Measurements from ENCODE around the gene TOGARAM2.

Gene TOGARAM2

GRCh38 chr2:29064346-29064715 lies 83.2 kb downstream of the TOGARAM2 start:
- in situ Hi-C loops (cut with HindIII; ENCODE audit: low sequenced_read_pairs), result no loop called here
- TF ChIP-seq CTCF (IDR thresholded peaks at IDR 0.05; ENCODE audit: low read depth, low read length), result no peak
- no peak for DNase-seq (ENCODE audit: low read depth, low spot score)
- H3K4me3 ChIP-seq (ENCODE audit: low read depth, low read length), result no peak overlapping the region

GRCh38 chr2:29064746-29065067 lies 83.6 kb downstream of the TOGARAM2 start:
- in situ Hi-C loops (cut with HindIII; ENCODE audit: low sequenced_read_pairs), result no loop called here
- no peak overlapping the region for H3K4me3 ChIP-seq (ENCODE audit: low read depth, low read length)
- no peak for DNase-seq (ENCODE audit: low read depth, low spot score)
- no peak for TF ChIP-seq CTCF (IDR thresholded peaks at IDR 0.05; ENCODE audit: low read depth, low read length)

- DNase-seq (ENCODE audit: low read depth, low spot score), result no peak
- in situ Hi-C loops (cut with HindIII; ENCODE audit: low sequenced_read_pairs), result no loop called here
Observed at GRCh38 chr2:29065068-29065811, 84.1 kb downstream of the TOGARAM2 start.

GRCh38 chr2:29066271-29066860 lies 85.3 kb downstream of the TOGARAM2 start:
- in situ Hi-C loops (cut with HindIII; ENCODE audit: low sequenced_read_pairs), result no loop called here
- no peak for DNase-seq (ENCODE audit: low read depth, low spot score)
- TF ChIP-seq CTCF (IDR thresholded peaks at IDR 0.05; ENCODE audit: low read depth, low read length), result no peak
- H3K4me3 ChIP-seq (ENCODE audit: low read depth, low read length), result no peak overlapping the region

More at GRCh38 chr2:29065068-29065811, 84.1 kb downstream of the TOGARAM2 start:
- no peak overlapping the region for H3K4me3 ChIP-seq (ENCODE audit: low read depth, low read length)
- TF ChIP-seq CTCF (IDR thresholded peaks at IDR 0.05; ENCODE audit: low read depth, low read length), result no peak

GRCh38 chr2:29066997-29067605 lies 86.0 kb downstream of the TOGARAM2 start:
- in situ Hi-C loops (cut with HindIII; ENCODE audit: low sequenced_read_pairs), result no loop called here
- TF ChIP-seq CTCF (IDR thresholded peaks at IDR 0.05; ENCODE audit: low read depth, low read length), result no peak
- no peak for DNase-seq (ENCODE audit: low read depth, low spot score)
- H3K4me3 ChIP-seq (ENCODE audit: low read depth, low read length), result no peak overlapping the region

GRCh38 chr2:29068513-29068912 lies 87.4 kb downstream of the TOGARAM2 start:
- DNase-seq (ENCODE audit: low read depth, low spot score), result no peak
- TF ChIP-seq CTCF (IDR thresholded peaks at IDR 0.05; ENCODE audit: low read depth, low read length), result no peak
- H3K4me3 ChIP-seq (ENCODE audit: low read depth, low read length), result no peak overlapping the region
- in situ Hi-C loops (cut with HindIII; ENCODE audit: low sequenced_read_pairs), result no loop called here
